ENCODE results near the gene LRRC74B. TPM values are rescaled to one million over a fixed set of nuclear protein-coding genes. Genes with fewer than 3 reads are reported as not detected.

The LRRC74B gene
- total and polyA plus RNA-seq, 2 experiments from 2014 or later: not detected

GRCh38 chr22:21103633-21104032 is 57.9 kb downstream of the LRRC74B start (continued):
- TF ChIP-seq ZNF462 (CRISPR knock-in tag; IDR thresholded peaks at IDR 0.05) (no peak), CTCF (conservative IDR thresholded peaks at IDR 0.05; ENCODE audit: low read depth in 2 of 2) (no peak)

GRCh38 chr22:21104126-21104691 is 58.5 kb downstream of the LRRC74B start:
- no peaks in the 10 kb centered on the region for H3K36me3 ChIP-seq (ENCODE audit: insufficient read depth)
- Mint-ChIP-seq H3K9me3 (no peaks in the 10 kb centered on the region), H3K4me1 (peaks cover 13% of the 10 kb centered on the region), H3K27me3 (ENCODE audit: insufficient read depth, low read depth, poor library complexity) (peaks cover 2% of the 10 kb centered on the region), H3K36me3 (ENCODE audit: low read depth) (no peaks in the 10 kb centered on the region), H3K27ac (no peak overlapping the region), H3K4me3 (no peak overlapping the region)
- no peaks in the 10 kb centered on the region for H3K9me2 ChIP-seq (ENCODE audit: insufficient read depth)
- no peak overlapping the region for H3K27ac ChIP-seq (ENCODE audit: low read depth)
- DNase-seq (ENCODE audit: low spot score) (no peak), ATAC-seq (no peak)
- H3K4me2 ChIP-seq: no peak overlapping the region
- H2AFZ ChIP-seq: no peak overlapping the region
- H4K20me1 ChIP-seq (replicated peaks; ENCODE audit: insufficient read depth): peaks cover 6% of the 10 kb centered on the region
- H3K27me3 ChIP-seq (ENCODE audit: insufficient read depth): peaks cover 8% of the 10 kb centered on the region; the same call in 1 of the 2 replicates
- no peaks in the 10 kb centered on the region for H3F3A ChIP-seq (replicated peaks; ENCODE audit: low read depth)
- no peak overlapping the region for H3K4me3 ChIP-seq
- no peaks in the 10 kb centered on the region for H3K4me1 ChIP-seq (ENCODE audit: insufficient read depth)
- H3K79me2 ChIP-seq (replicated peaks; ENCODE audit: insufficient read depth): no peaks in the 10 kb centered on the region
- TF ChIP-seq ZNF114 (CRISPR knock-in tag; IDR thresholded peaks at IDR 0.05) (no peak), ZNF462 (CRISPR knock-in tag; IDR thresholded peaks at IDR 0.05) (no peak), JUNB (IDR thresholded peaks at IDR 0.05; ENCODE audit: unreplicated experiment) (no peak), CTCF (conservative IDR thresholded peaks at IDR 0.05; ENCODE audit: low read depth in 2 of 2) (no peak; a peak in 2 of 4 replicates)
